ENCODE measurements around the gene VAT1L.

Gene VAT1L

DNA sequence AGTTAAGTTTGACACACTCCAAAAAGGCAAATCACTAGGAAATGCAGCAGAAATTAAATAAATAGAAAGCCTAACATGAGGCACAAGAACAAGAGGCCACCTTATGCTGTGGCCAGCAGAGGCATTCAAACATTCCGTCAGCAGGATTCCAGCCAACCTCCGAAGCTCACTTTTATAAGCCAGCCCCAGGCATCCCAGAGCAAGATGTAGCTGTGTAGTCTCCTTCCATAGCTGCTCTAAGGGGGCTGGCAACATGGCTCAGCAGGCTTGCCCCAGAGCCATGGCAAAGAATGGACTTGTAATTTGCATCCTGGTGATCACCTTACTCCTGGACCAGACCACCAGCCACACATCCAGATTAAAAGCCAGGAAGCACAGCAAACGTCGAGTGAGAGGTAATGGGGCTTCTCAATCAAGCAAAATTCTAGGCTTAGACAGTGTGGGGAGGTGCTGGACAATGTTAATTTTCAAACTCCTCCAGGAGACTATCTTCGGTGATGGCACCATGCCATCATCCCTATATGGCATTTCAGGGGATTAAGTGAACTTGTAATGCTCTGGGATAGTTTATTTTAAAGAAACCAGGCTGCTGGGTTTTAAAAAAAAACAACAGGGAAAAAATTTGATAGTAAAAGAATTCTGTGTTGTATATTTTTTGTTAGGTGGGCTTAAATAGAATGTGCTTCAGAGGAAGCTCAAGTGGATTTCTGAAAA is 234.1 kb downstream of the VAT1L start, which contains the start of gene CLEC3A:
CLEC3A (plus strand) TSS at position 202 of the 714 bp plus-strand sequence; CDS start at position 281, 79 bp downstream.
- H3K4me3 ChIP-seq (ENCODE audit: low read length): no peak within 1 kb of the TSS
- H3K9me2 ChIP-seq (replicated peaks; ENCODE audit: control insufficient read depth, low read length): no peaks in the 10 kb centered on the region
- TF ChIP-seq, protein P1, sequence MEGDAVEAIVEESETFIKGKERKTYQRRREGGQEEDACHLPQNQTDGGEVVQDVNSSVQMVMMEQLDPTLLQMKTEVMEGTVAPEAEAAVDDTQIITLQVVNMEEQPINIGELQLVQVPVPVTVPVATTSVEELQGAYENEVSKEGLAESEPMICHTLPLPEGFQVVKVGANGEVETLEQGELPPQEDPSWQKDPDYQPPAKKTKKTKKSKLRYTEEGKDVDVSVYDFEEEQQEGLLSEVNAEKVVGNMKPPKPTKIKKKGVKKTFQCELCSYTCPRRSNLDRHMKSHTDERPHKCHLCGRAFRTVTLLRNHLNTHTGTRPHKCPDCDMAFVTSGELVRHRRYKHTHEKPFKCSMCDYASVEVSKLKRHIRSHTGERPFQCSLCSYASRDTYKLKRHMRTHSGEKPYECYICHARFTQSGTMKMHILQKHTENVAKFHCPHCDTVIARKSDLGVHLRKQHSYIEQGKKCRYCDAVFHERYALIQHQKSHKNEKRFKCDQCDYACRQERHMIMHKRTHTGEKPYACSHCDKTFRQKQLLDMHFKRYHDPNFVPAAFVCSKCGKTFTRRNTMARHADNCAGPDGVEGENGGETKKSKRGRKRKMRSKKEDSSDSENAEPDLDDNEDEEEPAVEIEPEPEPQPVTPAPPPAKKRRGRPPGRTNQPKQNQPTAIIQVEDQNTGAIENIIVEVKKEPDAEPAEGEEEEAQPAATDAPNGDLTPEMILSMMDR (IDR thresholded peaks at IDR 0.05; ENCODE audit: low read depth, low read length, poor library complexity, severe bottlenecking): no peak
- TF ChIP-seq EZH2phosphoT487 (IDR thresholded peaks at IDR 0.05; ENCODE audit: borderline replicate concordance, low read length): no peak

DNA sequence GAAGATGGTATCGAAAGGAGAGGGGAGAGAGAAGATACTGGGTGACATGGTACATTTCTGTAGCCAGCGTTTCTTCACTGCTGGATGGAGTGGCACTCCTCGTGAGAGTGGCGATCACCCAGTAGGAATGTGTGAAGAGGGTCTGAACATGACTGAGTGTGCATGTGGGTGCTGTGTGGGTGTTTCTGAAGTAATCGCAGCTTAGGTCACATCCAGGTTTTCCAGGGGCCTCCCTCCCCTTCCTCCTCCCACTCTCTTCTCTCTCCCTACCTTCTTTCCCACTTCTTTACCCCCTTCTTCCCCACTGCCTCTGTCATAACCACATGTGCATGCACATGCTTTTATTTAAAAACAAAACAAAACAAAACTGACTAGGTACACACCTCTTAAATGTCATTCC is 235.8 kb downstream of the VAT1L start:
- no peak for TF ChIP-seq EZH2phosphoT487 (IDR thresholded peaks at IDR 0.05; ENCODE audit: borderline replicate concordance, low read length)
- TF ChIP-seq, protein P1 (IDR thresholded peaks at IDR 0.05; ENCODE audit: low read depth, low read length, poor library complexity, severe bottlenecking): no peak
- H3K9me3 ChIP-seq (ENCODE audit: control insufficient read depth, insufficient read depth, low read length): no peaks in the 10 kb centered on the region
- H4K20me1 ChIP-seq (ENCODE audit: control insufficient read depth, insufficient read depth, low read depth, low read length): no peaks in the 10 kb centered on the region
- H3F3A ChIP-seq (ENCODE audit: control insufficient read depth, insufficient read depth): no peaks in the 10 kb centered on the region
- no peaks in the 10 kb centered on the region for H3K27me3 ChIP-seq (ENCODE audit: control insufficient read depth, low read length)
- H3K4me2 ChIP-seq (ENCODE audit: low read length): no peak overlapping the region
- no peaks in the 10 kb centered on the region for H3K79me2 ChIP-seq (ENCODE audit: control insufficient read depth, low read length)
- H3K4me1 ChIP-seq (ENCODE audit: control insufficient read depth, low read length): no peaks in the 10 kb centered on the region
- no peak overlapping the region for H3K27ac ChIP-seq (ENCODE audit: low read depth, low read length)
- H3K4me3 ChIP-seq (ENCODE audit: low read length): no peak overlapping the region
- no peaks in the 10 kb centered on the region for H3K9me2 ChIP-seq (replicated peaks; ENCODE audit: control insufficient read depth, low read length)
- H3K36me3 ChIP-seq (ENCODE audit: control insufficient read depth, low read length): no peaks in the 10 kb centered on the region

More for the DNA sequence above, 234.1 kb downstream of the VAT1L start, which contains the start of gene CLEC3A:
- Histone ChIP-seq H3F3A (ENCODE audit: control insufficient read depth, insufficient read depth) (no peaks in the 10 kb centered on the region), H3K27ac (ENCODE audit: low read depth, low read length) (no peak within 1 kb of the TSS), H3K27me3 (ENCODE audit: control insufficient read depth, low read length) (no peaks in the 10 kb centered on the region), H3K79me2 (ENCODE audit: control insufficient read depth, low read length) (no peaks in the 10 kb centered on the region), H3K4me2 (ENCODE audit: low read length) (no peak within 1 kb of the TSS), H3K9me3 (ENCODE audit: control insufficient read depth, insufficient read depth, low read length) (no peaks in the 10 kb centered on the region), H3K36me3 (ENCODE audit: control insufficient read depth, low read length) (no peaks in the 10 kb centered on the region), H4K20me1 (ENCODE audit: control insufficient read depth, insufficient read depth, low read depth, low read length) (no peaks in the 10 kb centered on the region), H3K4me1 (ENCODE audit: control insufficient read depth, low read length) (no peaks in the 10 kb centered on the region)

DNA sequence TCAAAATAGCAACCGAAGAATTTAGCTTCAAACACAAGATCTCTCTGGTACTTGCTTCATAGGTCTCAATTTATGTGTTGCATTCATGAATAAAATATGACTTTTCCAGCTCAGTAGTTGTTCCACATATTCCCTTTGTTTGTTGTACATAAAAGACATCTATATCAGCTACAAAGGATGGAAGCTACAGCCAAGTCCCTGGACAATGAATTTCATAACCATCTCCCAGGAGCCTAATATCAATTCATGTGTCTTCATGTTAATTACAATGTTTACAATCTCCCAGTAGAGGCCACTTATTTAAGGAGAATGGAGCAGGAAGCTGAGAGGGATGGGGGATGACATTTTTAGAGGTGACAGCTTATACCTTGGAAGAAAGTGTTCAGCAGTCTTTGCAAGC is 237.3 kb downstream of the VAT1L start:
- Histone ChIP-seq H3K9me3 (ENCODE audit: control insufficient read depth, insufficient read depth, low read length) (no peaks in the 10 kb centered on the region), H3K36me3 (ENCODE audit: control insufficient read depth, low read length) (no peaks in the 10 kb centered on the region), H3K27me3 (ENCODE audit: control insufficient read depth, low read length) (no peaks in the 10 kb centered on the region), H3K4me3 (ENCODE audit: low read length) (no peak overlapping the region), H3K9me2 (replicated peaks; ENCODE audit: control insufficient read depth, low read length) (no peaks in the 10 kb centered on the region), H3K79me2 (ENCODE audit: control insufficient read depth, low read length) (no peaks in the 10 kb centered on the region), H4K20me1 (ENCODE audit: control insufficient read depth, insufficient read depth, low read depth, low read length) (no peaks in the 10 kb centered on the region), H3K4me2 (ENCODE audit: low read length) (no peak overlapping the region), H3K4me1 (ENCODE audit: control insufficient read depth, low read length) (no peaks in the 10 kb centered on the region), H3F3A (ENCODE audit: control insufficient read depth, insufficient read depth) (no peaks in the 10 kb centered on the region), H3K27ac (ENCODE audit: low read depth, low read length) (no peak overlapping the region)
- no peak for TF ChIP-seq EZH2phosphoT487 (IDR thresholded peaks at IDR 0.05; ENCODE audit: borderline replicate concordance, low read length)
- TF ChIP-seq, protein P1 (IDR thresholded peaks at IDR 0.05; ENCODE audit: low read depth, low read length, poor library complexity, severe bottlenecking): no peak
